Left ventricle myocardium inferior (tissue), 1 donor: ENCODE measurements around the gene ANAPC15. TPM values are rescaled to one million over a fixed set of nuclear protein-coding genes. Genes with fewer than 3 reads are reported as not detected.

ENCODE experiments used
- DNase-seq: peaks from one replicate; pipeline ENCODE4 v3.0.0-alpha.2; 2020
- H3K27ac ChIP-seq: fragments of 200-600 bp; replicated peaks from 2 replicates; pipeline ENCODE4 v1.8.0; 2021
- H3K27me3 ChIP-seq: fragments of 200-600 bp; 2 replicates; pipeline ENCODE4 v1.8.0; 2021; ENCODE audit warnings: low read depth
- H3K36me3 ChIP-seq: fragments of 200-600 bp; 2 replicates; pipeline ENCODE4 v1.8.0; 2021
- H3K4me1 ChIP-seq: fragments of 200-600 bp; 2 replicates; pipeline ENCODE4 v1.8.0; 2021
- H3K4me3 ChIP-seq: fragments of 200-600 bp; 2 replicates; pipeline ENCODE4 v1.8.0; 2021; ENCODE audit warnings: mild to moderate bottlenecking, moderate library complexity
- H3K9me3 ChIP-seq: fragments of 200-600 bp; replicated peaks from 2 replicates; pipeline ENCODE4 v1.8.0; 2021
- intact Hi-C: fragments of 100-400 bp; cut with micrococcal nuclease; formaldehyde crosslinking; loops from one replicate; pipeline ENCODE4 v1.11.0; 2022
- total RNA-seq: library from RNA; stranded (reverse); fragmentation: NEBNext Ultra II Directional; extraction: Animal tissue kit (Norgen Biotek cat#: 25700); gene quantifications from one replicate; pipeline ENCODE4 v1.2.1, GENCODE V29; 2021
- TF ChIP-seq, protein P1 (sequence below): fragments of 200-600 bp; IDR thresholded peaks from 2 replicates; pipeline ENCODE4 v1.8.0; 2021; ENCODE audit warnings: antibody characterized with exemption, mild to moderate bottlenecking, borderline replicate concordance
- donor health status: DM: no; HTN: yes; CAD: no; lungs with severe emphysema.

ANAPC15 gene
- total RNA-seq, 1 donor from 2014 or later, result 43.9 TPM

DNA sequence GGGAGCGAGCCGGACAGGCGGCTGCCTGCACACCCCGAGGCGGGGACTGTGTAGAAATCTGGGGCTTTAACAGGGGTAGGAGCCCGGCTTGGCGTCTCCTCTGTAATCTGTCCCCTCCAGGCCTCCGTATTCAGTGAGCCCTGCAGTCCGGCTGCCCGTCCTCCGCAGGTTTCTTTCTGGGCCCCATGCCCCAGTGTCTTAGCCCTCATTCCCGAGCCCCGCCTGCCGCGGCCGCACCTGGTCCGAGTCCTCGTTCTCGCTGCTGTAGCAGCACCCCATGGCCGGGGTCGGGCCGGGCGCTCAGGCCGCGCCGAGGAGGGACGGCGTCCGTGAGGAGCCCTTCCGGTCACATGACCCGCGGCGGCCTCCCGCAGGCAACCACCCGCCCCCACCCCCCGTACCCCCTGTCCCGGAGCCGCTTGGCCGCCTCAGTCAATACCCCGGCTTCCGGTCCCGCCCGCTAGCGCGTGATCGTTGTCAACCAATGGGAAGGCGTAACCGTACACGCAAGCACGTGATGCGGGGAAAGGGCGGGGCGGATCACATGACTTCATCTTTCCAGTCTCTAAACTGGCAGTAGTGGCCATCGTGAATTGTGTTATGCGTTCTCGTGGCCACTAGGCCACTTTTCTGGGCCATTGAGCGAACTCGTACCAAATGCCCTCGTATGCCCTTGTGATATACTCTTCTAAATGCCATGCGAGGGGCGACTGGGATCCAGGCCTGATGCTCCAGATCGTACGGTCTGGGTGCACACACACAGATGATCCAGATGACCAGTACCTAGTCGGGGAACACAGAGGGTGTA, 9.3 kb downstream of the ANAPC15 start, which contains the start of gene LAMTOR1:
Gene LAMTOR1 (minus strand): TSS at position 352 of the 808 bp plus-strand sequence. CDS start 73 bp downstream, at position 279.
- no peaks in the 10 kb centered on the region for H3K27me3 ChIP-seq
- TF ChIP-seq, protein P1, sequence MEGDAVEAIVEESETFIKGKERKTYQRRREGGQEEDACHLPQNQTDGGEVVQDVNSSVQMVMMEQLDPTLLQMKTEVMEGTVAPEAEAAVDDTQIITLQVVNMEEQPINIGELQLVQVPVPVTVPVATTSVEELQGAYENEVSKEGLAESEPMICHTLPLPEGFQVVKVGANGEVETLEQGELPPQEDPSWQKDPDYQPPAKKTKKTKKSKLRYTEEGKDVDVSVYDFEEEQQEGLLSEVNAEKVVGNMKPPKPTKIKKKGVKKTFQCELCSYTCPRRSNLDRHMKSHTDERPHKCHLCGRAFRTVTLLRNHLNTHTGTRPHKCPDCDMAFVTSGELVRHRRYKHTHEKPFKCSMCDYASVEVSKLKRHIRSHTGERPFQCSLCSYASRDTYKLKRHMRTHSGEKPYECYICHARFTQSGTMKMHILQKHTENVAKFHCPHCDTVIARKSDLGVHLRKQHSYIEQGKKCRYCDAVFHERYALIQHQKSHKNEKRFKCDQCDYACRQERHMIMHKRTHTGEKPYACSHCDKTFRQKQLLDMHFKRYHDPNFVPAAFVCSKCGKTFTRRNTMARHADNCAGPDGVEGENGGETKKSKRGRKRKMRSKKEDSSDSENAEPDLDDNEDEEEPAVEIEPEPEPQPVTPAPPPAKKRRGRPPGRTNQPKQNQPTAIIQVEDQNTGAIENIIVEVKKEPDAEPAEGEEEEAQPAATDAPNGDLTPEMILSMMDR, result peak; percentile 57
- H3K36me3 ChIP-seq, result peaks cover 17% of the 10 kb centered on the region
- peaks cover 54% of the 10 kb centered on the region for H3K4me1 ChIP-seq
- peak; percentile 100 for DNase-seq
- intact Hi-C loops, result no loop called here
- H3K4me3 ChIP-seq, result peak within 1 kb of the TSS; percentile 89
- no peaks in the 10 kb centered on the region for H3K9me3 ChIP-seq
- H3K27ac ChIP-seq, result peak within 1 kb of the TSS; percentile 99

GRCh38 chr11:72102631-72102945, 9.9 kb downstream of the ANAPC15 start:
- peak overlapping the region; percentile 89 for H3K4me3 ChIP-seq
- no peaks in the 10 kb centered on the region for H3K27me3 ChIP-seq
- H3K36me3 ChIP-seq, result peaks cover 22% of the 10 kb centered on the region
- TF ChIP-seq, protein P1, result no peak
- H3K27ac ChIP-seq, result peak overlapping the region; percentile 99
- H3K9me3 ChIP-seq, result no peaks in the 10 kb centered on the region
- H3K4me1 ChIP-seq, result peaks cover 54% of the 10 kb centered on the region
- no peak for DNase-seq
- intact Hi-C loops, result no loop called here

GRCh38 chr11:72102162-72102561, 10.3 kb downstream of the ANAPC15 start:
- TF ChIP-seq, protein P1, result no peak
- peaks cover 54% of the 10 kb centered on the region for H3K4me1 ChIP-seq
- H3K36me3 ChIP-seq, result peaks cover 27% of the 10 kb centered on the region
- no peak for DNase-seq
- peak overlapping the region; percentile 99 for H3K27ac ChIP-seq
- intact Hi-C loops, result no loop called here
- no peaks in the 10 kb centered on the region for H3K27me3 ChIP-seq
- H3K4me3 ChIP-seq, result peak overlapping the region; percentile 89
- no peaks in the 10 kb centered on the region for H3K9me3 ChIP-seq

DNA sequence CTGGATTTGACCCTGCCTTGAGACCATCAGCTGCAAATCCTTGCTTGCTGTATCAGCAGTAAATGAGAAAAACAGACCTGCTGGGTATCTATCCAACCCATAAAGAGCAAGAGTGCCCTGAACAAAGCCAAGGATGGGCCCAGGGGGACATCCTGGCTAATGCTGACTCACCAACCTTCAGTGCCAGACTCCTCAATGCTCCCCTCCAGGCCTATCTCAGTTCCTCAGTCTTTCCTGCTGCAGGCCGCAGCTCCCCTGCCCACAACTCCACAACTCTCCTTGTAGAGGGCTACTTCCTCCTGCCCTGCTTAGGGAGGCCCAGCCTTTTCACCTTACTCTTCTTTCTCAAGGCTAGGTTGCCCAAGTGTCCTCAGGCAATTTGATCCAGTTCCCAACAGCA, 12.0 kb downstream of the ANAPC15 start:
- no peaks in the 10 kb centered on the region for H3K27me3 ChIP-seq
- no peaks in the 10 kb centered on the region for H3K9me3 ChIP-seq
- H3K4me1 ChIP-seq, result peaks cover 54% of the 10 kb centered on the region
- TF ChIP-seq, protein P1, result no peak
- H3K27ac ChIP-seq, result peak overlapping the region; percentile 3
- H3K4me3 ChIP-seq, result no peak overlapping the region
- H3K36me3 ChIP-seq, result peaks cover 37% of the 10 kb centered on the region
- intact Hi-C loops, result no loop called here
- no peak for DNase-seq

DNA sequence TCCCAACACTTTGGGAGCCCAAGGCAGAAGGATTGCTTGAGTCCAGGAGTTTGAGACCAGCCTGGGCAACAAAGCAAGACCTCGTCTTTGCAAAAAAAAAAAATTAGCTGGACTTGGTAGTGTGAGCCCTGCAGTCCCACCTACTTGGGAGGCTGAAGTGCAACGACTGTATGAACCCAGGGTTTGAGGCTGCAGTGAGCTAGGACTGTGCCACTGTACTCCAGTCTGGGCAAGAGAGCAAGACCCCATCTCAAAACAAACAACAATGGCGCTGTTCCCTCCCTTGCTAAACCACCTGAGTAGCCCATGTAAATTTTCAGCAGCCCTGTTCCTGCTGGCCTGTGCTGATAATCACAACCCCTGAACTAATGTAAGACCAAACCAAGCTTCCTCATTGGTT, 12.5 kb downstream of the ANAPC15 start:
- no peak for DNase-seq
- intact Hi-C loops, result no loop called here
- Histone ChIP-seq H3K27ac (peak overlapping the region; percentile 3), H3K4me1 (peaks cover 54% of the 10 kb centered on the region), H3K27me3 (no peaks in the 10 kb centered on the region), H3K4me3 (no peak overlapping the region), H3K9me3 (no peaks in the 10 kb centered on the region), H3K36me3 (peaks cover 40% of the 10 kb centered on the region)
- TF ChIP-seq, protein P1, result no peak
